Immature natural killer cell (primary cell): ENCODE results near the gene RREB1. TPM values are rescaled to one million over a fixed set of nuclear protein-coding genes. Genes with fewer than 3 reads are reported as not detected.

Source experiments
- DNase-seq, 3 donors: peaks; one replicate each; pipeline ENCODE4 v3.0.0; 2022; ENCODE audit warnings: mixed read lengths in 1 of 3
- H3K27ac Mint-ChIP-seq, 6 donors: one replicate each; pipeline ENCODE4 v1.8.0; 2020; ENCODE audit warnings: mixed read lengths in 6 of 6, mild to moderate bottlenecking in 5 of 6, inconsistent platforms in 4 of 6, moderate library complexity in 3 of 6
- H3K27me3 Mint-ChIP-seq, 3 donors: one replicate each; pipeline ENCODE4 v1.8.0; 2020 to 2021; ENCODE audit warnings: low read depth in 3 of 3, mild to moderate bottlenecking in 3 of 3, mixed read lengths in 3 of 3, moderate library complexity in 3 of 3, inconsistent platforms in 1 of 3
- H3K36me3 Mint-ChIP-seq, 3 donors: one replicate each; pipeline ENCODE4 v1.8.0; 2020; ENCODE audit warnings: mixed read lengths in 3 of 3, inconsistent platforms in 2 of 3, mild to moderate bottlenecking in 2 of 3
- H3K4me1 Mint-ChIP-seq, 2 donors: one replicate each; pipeline ENCODE4 v1.8.0; 2020; ENCODE audit warnings: inconsistent platforms in 2 of 2, mild to moderate bottlenecking in 2 of 2, mixed read lengths in 2 of 2, moderate library complexity in 1 of 2
- H3K4me3 Mint-ChIP-seq, 5 donors: one replicate each; pipeline ENCODE4 v1.8.0; 2020; ENCODE audit warnings: mild to moderate bottlenecking in 5 of 5, mixed read lengths in 5 of 5, inconsistent platforms in 3 of 5, moderate library complexity in 3 of 5
- H3K9me3 Mint-ChIP-seq, 6 donors: one replicate each; pipeline ENCODE4 v1.8.0; 2020; ENCODE audit warnings: mild to moderate bottlenecking in 6 of 6, mixed read lengths in 6 of 6, inconsistent platforms in 4 of 6, moderate library complexity in 3 of 6
- polyA plus RNA-seq, 3 donors: library from polyadenylated mRNA; unstranded; fragments of 300-500 nt; fragmentation: Illumina TruSeq; gene quantifications; one replicate each; pipeline ENCODE4 v1.2.3, GENCODE V29; 2021

Gene RREB1
- polyA plus RNA-seq, 3 donors from 2014 or later: 0.17 to 4.5 (median 3.3) TPM

DNA sequence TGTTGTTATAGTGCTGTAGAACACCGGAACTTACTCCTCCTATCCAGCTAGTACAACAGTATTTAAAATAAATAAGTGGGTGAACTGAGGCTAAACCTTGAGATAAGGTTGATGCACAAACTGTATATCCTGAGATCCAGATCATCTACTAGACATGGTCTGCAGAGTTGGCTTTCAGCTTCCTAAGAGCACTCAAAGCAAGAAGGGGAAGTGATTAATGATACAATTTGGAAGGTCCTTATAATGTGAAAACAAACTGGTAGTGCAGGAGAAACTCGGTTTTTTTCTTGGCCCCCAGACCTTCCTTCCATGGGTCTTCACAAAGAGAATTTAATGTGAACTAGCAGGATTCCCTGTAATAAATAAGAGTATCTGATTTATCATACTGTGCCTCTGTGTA lies 27.4 kb upstream of the RREB1 start:
- H3K27me3 Mint-ChIP-seq: peaks cover 0 to 1% (median 0%) of the 10 kb centered on the region in 3 donors
- peaks cover 6 to 7% of the 10 kb centered on the region in 2 donors for H3K4me1 Mint-ChIP-seq
- H3K27ac Mint-ChIP-seq: no peak overlapping the region
- no peaks in the 10 kb centered on the region for H3K36me3 Mint-ChIP-seq
- no peak for DNase-seq
- H3K4me3 Mint-ChIP-seq: no peak overlapping the region
- peaks cover 0 to 1% (median 0%) of the 10 kb centered on the region in 6 donors for H3K9me3 Mint-ChIP-seq

GRCh38 chr6:7085911-7086310 lies 21.9 kb upstream of the RREB1 start:
- Mint-ChIP-seq H3K9me3 (peaks cover 0 to 1% (median 0%) of the 10 kb centered on the region in 6 donors), H3K27ac (peak overlapping the region in 3 of 6 donors; percentile 61 to 91 (median 75)), H3K4me1 (peaks cover 25 to 27% of the 10 kb centered on the region in 2 donors), H3K4me3 (peak overlapping the region in 4 of 5 donors; percentile 82 to 91 (median 86)), H3K36me3 (no peaks in the 10 kb centered on the region), H3K27me3 (no peaks in the 10 kb centered on the region)
- no peak for DNase-seq

DNA sequence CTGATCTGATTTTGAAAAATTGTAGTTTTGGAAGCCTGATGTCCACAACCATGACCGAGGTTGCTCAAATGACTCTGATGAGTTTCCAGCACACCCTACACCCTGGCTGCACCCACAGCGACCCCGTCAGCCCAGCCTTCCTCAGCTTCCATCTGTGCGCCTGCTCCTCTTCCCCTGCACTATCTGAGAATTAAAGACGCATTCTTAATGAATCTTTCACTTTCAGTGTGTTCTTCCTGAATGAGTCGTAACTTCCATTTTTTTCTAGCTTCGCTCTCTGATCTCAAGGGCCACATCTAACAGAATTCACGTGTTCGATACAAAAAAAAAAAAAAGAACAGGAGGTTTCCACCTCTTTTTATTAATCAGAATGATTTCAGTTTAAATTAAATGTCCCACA lies 21.3 kb upstream of the RREB1 start:
- peak; percentile 22 to 36 (median 29) for DNase-seq
- peaks cover 25 to 27% of the 10 kb centered on the region in 2 donors for H3K4me1 Mint-ChIP-seq
- H3K27ac Mint-ChIP-seq: peak overlapping the region; percentile 61 to 91 (median 78)
- H3K36me3 Mint-ChIP-seq: no peaks in the 10 kb centered on the region
- H3K9me3 Mint-ChIP-seq: peaks cover 0 to 1% (median 0%) of the 10 kb centered on the region in 6 donors
- H3K27me3 Mint-ChIP-seq: no peaks in the 10 kb centered on the region
- peak overlapping the region; percentile 82 to 91 (median 86) for H3K4me3 Mint-ChIP-seq

- Mint-ChIP-seq H3K9me3 (peaks cover 0 to 1% (median 0%) of the 10 kb centered on the region in 6 donors), H3K27ac (peak overlapping the region; percentile 61 to 91 (median 78)), H3K27me3 (no peaks in the 10 kb centered on the region), H3K4me1 (peaks cover 25 to 27% of the 10 kb centered on the region in 2 donors), H3K36me3 (no peaks in the 10 kb centered on the region), H3K4me3 (peak overlapping the region; percentile 82 to 91 (median 86))
- DNase-seq: no peak
These were observed 20.7 kb upstream of the RREB1 start for GRCh38 chr6:7087066-7087465.

DNA sequence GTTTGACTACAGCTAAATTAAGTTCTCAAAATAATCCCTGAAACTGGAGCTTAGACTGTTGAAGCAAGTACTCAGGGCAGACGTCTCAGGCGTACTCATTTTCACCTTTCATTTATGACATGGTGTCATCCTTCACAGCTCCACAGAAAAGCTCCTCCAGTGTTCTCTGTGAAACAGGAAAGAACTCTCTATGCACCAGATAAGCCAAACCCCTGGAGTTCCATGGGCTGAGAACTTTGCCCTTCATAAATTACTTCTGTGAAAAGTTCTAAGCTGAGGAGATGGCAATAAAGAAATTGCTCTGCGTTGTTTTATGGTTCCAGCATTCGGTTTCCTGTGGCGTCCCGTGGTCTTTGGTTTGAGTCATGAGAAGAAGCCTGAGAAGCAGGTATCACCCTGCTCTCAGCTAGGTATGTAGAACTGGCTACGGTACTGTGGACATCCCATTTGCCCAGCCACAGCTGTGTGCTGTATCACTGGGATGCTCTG lies 20.2 kb upstream of the RREB1 start:
- no peak for DNase-seq
- Mint-ChIP-seq H3K27me3 (peaks cover 0 to 2% (median 0%) of the 10 kb centered on the region in 3 donors), H3K9me3 (peaks cover 0 to 1% (median 0%) of the 10 kb centered on the region in 6 donors), H3K36me3 (peaks cover 0 to 2% (median 0%) of the 10 kb centered on the region in 3 donors), H3K4me3 (peak overlapping the region; percentile 82 to 91 (median 86)), H3K27ac (peak overlapping the region; percentile 39 to 91 (median 68)), H3K4me1 (peaks cover 25 to 27% of the 10 kb centered on the region in 2 donors)

GRCh38 chr6:7088076-7088742 lies 19.6 kb upstream of the RREB1 start:
- Mint-ChIP-seq H3K4me1 (peaks cover 25 to 27% of the 10 kb centered on the region in 2 donors), H3K4me3 (peak overlapping the region; percentile 29 to 91 (median 85)), H3K9me3 (peaks cover 0 to 1% (median 0%) of the 10 kb centered on the region in 6 donors), H3K27ac (peak overlapping the region in 4 of 6 donors; percentile 61 to 91 (median 74)), H3K36me3 (peaks cover 0 to 2% (median 0%) of the 10 kb centered on the region in 3 donors), H3K27me3 (peaks cover 0 to 2% (median 0%) of the 10 kb centered on the region in 3 donors)
- no peak for DNase-seq

GRCh38 chr6:7098993-7099392 lies 8.8 kb upstream of the RREB1 start:
- Mint-ChIP-seq H3K4me1 (peaks cover 2 to 8% of the 10 kb centered on the region in 2 donors), H3K27me3 (peaks cover 0 to 4% (median 2%) of the 10 kb centered on the region in 3 donors), H3K36me3 (no peaks in the 10 kb centered on the region), H3K27ac (no peak overlapping the region), H3K4me3 (no peak overlapping the region), H3K9me3 (no peaks in the 10 kb centered on the region)
- no peak for DNase-seq

DNA sequence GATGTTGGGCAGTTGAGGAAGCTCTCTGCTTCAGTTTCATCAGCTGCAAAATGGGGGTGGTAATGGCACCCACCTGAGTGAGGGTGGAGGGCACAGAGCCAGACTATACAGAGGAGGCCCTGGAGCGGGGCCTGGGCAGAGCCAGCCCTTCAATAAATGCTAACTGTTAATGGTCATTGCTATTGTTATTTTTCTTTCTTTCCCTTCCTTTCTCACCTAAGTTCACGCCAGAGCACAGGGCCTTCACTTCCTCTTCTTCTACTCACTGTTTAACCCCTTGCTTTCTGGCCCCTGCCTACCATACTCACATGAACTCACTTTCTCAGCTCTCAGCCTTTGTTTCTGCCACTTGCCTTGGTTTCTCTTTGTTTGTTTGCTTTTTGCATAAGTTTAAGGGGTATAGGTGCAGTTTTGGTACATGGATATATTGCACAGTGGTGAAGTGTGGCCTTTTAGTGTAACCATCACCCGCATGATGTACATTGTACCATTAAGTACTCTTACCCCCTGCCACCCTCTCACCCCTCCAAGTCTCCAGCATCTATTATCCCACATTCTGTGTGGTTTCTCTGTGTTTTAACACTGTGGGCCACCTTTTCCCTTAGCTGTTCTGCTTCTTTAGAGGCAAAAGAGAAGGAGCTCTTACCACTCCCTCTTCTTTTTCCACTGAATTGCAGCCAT lies 7.5 kb upstream of the RREB1 start:
- H3K4me3 Mint-ChIP-seq: no peak overlapping the region
- H3K27ac Mint-ChIP-seq: no peak overlapping the region
- no peaks in the 10 kb centered on the region for H3K36me3 Mint-ChIP-seq
- no peak for DNase-seq
- H3K9me3 Mint-ChIP-seq: no peaks in the 10 kb centered on the region
- H3K4me1 Mint-ChIP-seq: peaks cover 2 to 8% of the 10 kb centered on the region in 2 donors
- H3K27me3 Mint-ChIP-seq: peaks cover 2 to 3% (median 3%) of the 10 kb centered on the region in 3 donors

- DNase-seq: no peak
- Mint-ChIP-seq H3K27ac (no peak overlapping the region), H3K27me3 (peaks cover 2 to 3% (median 3%) of the 10 kb centered on the region in 3 donors), H3K36me3 (no peaks in the 10 kb centered on the region), H3K9me3 (no peaks in the 10 kb centered on the region), H3K4me3 (no peak overlapping the region), H3K4me1 (peaks cover 2 to 8% of the 10 kb centered on the region in 2 donors)
These were observed 7.0 kb upstream of the RREB1 start for GRCh38 chr6:7100753-7101081.

GRCh38 chr6:7101290-7101689 lies 6.5 kb upstream of the RREB1 start:
- peak overlapping the region in 1 of 6 donors; percentile 19 for H3K27ac Mint-ChIP-seq
- no peaks in the 10 kb centered on the region for H3K9me3 Mint-ChIP-seq
- H3K36me3 Mint-ChIP-seq: no peaks in the 10 kb centered on the region
- peaks cover 2 to 9% of the 10 kb centered on the region in 2 donors for H3K4me1 Mint-ChIP-seq
- peaks cover 2 to 3% (median 3%) of the 10 kb centered on the region in 3 donors for H3K27me3 Mint-ChIP-seq
- no peak overlapping the region for H3K4me3 Mint-ChIP-seq
- no peak for DNase-seq

DNA sequence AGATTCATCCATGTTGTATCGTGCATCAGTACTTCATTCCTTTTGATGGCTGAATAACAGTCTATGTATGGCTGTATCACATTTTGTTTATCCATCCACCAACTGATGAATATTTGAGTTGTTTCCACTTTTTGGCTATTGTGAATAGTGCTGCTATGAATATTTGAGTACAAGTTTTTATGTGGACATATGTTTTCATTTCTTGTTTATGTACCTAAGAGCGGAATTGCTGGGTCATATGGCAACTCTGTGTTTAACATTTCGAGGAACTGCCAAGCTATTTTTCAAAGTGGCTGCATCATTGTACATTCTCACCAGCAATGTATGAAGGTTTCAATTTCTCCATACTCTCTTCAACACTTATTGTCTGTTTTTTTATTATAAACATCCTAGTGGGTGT lies 3.0 kb upstream of the RREB1 start:
- peaks cover 2 to 8% (median 2%) of the 10 kb centered on the region in 3 donors for H3K27me3 Mint-ChIP-seq
- no peak overlapping the region for H3K27ac Mint-ChIP-seq
- H3K4me1 Mint-ChIP-seq: peaks cover 11 to 21% of the 10 kb centered on the region in 2 donors
- no peaks in the 10 kb centered on the region for H3K9me3 Mint-ChIP-seq
- no peak for DNase-seq
- H3K4me3 Mint-ChIP-seq: no peak overlapping the region
- no peaks in the 10 kb centered on the region for H3K36me3 Mint-ChIP-seq

DNA sequence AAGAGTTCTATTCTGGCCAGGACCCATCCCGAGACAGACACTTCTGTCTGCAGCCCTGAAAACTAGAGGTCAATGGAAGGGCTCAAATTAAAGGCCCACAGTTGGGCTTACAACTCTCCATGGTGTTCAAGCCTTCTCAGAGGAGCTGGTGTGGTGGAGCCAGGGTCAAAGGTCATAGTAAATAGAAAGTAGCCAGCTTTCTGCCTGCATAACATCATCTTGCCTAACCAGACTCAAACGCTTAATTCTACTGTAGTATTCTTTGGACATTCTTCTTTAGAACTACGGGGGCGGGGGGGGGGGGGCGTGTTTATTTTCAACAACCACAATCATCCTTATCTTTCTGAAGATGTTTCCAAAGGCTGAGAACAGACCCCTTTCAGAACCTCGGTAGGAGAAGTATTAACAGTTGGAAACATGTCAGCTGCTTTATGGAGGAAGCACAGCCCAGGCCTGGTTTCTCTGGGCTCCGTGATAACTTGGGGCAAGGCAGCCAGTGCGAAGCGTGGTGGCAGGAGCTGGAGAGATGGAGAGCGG lies 1.5 kb upstream of the RREB1 start:
- H3K9me3 Mint-ChIP-seq: no peaks in the 10 kb centered on the region
- H3K27ac Mint-ChIP-seq: peak overlapping the region; percentile 40 to 89 (median 82)
- H3K27me3 Mint-ChIP-seq: peaks cover 2 to 9% (median 2%) of the 10 kb centered on the region in 3 donors
- peak overlapping the region; percentile 91 to 93 (median 93) for H3K4me3 Mint-ChIP-seq
- peaks cover 20 to 29% of the 10 kb centered on the region in 2 donors for H3K4me1 Mint-ChIP-seq
- DNase-seq: no peak
- H3K36me3 Mint-ChIP-seq: no peaks in the 10 kb centered on the region

DNA sequence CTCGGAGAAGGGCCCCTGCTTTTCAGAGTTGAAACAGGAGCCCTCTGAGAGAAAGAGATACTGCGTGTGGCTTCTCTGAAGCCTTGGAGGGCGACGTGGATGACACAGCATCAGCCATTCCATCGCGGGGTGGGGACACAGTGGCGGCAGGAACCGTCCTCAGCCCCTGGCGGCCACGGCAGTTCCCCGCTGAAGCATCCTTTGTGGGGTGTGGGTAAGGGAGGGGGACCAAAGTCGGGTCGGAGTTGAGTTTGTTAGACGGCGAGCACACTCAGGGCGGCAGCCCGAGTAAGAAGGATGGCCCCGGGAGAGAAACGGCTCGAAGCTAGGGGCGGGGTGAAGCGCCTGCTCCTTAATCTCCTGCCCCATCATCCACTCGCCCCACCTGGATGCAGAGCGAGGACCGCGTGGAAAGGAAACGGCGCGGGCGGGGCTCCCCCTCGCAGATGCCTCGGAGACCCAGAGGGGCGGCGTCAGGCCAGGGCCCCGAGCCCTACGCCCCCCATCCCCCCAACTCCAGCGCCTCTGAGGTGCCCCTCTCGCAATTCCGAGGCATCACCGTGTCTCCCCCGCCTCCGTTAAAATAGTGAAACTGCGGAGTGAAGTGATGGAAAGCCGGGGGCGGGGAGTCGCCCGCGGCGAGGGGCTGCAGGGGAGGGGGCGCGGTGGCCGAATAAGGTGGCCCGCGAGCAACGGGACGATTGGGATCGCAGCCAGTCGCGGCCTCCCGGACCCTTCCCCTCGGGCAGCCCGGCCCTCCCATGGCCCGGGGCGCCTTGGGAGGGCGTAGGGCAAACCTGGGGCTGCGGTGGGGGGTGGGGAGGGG lies 796 bp upstream of the RREB1 start:
- Mint-ChIP-seq H3K27ac (peak overlapping the region; percentile 40 to 89 (median 82)), H3K9me3 (no peaks in the 10 kb centered on the region), H3K27me3 (peaks cover 2 to 9% (median 2%) of the 10 kb centered on the region in 3 donors), H3K4me3 (peak overlapping the region; percentile 91 to 93 (median 93)), H3K4me1 (peaks cover 25 to 35% of the 10 kb centered on the region in 2 donors), H3K36me3 (no peaks in the 10 kb centered on the region)
- DNase-seq: peak; percentile 42 to 53 (median 47)
